Stimulated activated CD4-positive, alpha-beta T cell treated with anti-CD3 and anti-CD28 coated beads, Interleukin-12 subunit alpha, Interleukin-12 subunit beta, amount 100 ng/mL, for 24 hours (primary cell): ENCODE data around the gene IL17REL.

Experiments used
- DNase-seq, 2 experiments: peaks; one replicate each; pipeline ENCODE4 v3.0.0-alpha.2; 2020; ENCODE audit warnings: low read depth in 2 of 2

Gene IL17REL

GRCh38 chr22:49967706-49968208 lies 44.8 kb downstream of the IL17REL start:
- DNase-seq: no peak

- peak in 1 of 2 experiments; percentile 24 for DNase-seq
Measured at GRCh38 chr22:49966774-49967705, 45.5 kb downstream of the IL17REL start.

GRCh38 chr22:49966041-49966773 lies 46.4 kb downstream of the IL17REL start:
- DNase-seq: peak in 1 of 2 experiments; percentile 17

- DNase-seq: peak in 1 of 2 experiments; percentile 13
Measured at GRCh38 chr22:49965091-49966040, 47.2 kb downstream of the IL17REL start.

- DNase-seq: no peak
Measured at GRCh38 chr22:49964136-49965090, 48.2 kb downstream of the IL17REL start.

GRCh38 chr22:49963647-49964026 lies 48.9 kb downstream of the IL17REL start:
- DNase-seq: no peak

- no peak for DNase-seq
Measured at GRCh38 chr22:49962751-49963646, 49.6 kb downstream of the IL17REL start.

GRCh38 chr22:49962012-49962750 lies 50.4 kb downstream of the IL17REL start:
- peak; percentile 80 to 86 for DNase-seq

GRCh38 chr22:49961601-49962011 lies 51.0 kb downstream of the IL17REL start:
- DNase-seq: no peak

GRCh38 chr22:49961005-49961600 lies 51.5 kb downstream of the IL17REL start:
- DNase-seq: no peak

- peak; percentile 89 to 92 for DNase-seq
Measured at GRCh38 chr22:49960159-49961004, 52.2 kb downstream of the IL17REL start, which contains the start of gene PIM3. TSS of gene PIM3 (plus strand) at chr22:49960772. CDS start at chr22:49960948, 176 bp downstream.

- DNase-seq: no peak
Measured at GRCh38 chr22:49959782-49960158, 52.8 kb downstream of the IL17REL start.

- DNase-seq: no peak
Measured at GRCh38 chr22:49958931-49959781, 53.4 kb downstream of the IL17REL start.

GRCh38 chr22:49958366-49958921 lies 54.1 kb downstream of the IL17REL start:
- DNase-seq: no peak

GRCh38 chr22:49957826-49958365 lies 54.7 kb downstream of the IL17REL start:
- DNase-seq: no peak
